Pulmonary artery endothelial cell (primary cell): ENCODE results near the gene DCUN1D4. TPM values are rescaled to one million over a fixed set of nuclear protein-coding genes. Genes with fewer than 3 reads are reported as not detected.

Experiments
- DNase-seq: peaks from one replicate; pipeline ENCODE4 v3.0.0-alpha.2; 2011; ENCODE audit warnings: low read depth, low spot score
- total RNA-seq: library from RNA; depleted of rRNA; stranded (reverse); fragments of >200 nt; gene quantifications from 2 replicates; pipeline ENCODE4 v1.2.3, GENCODE V29; 2014

Gene DCUN1D4
- total RNA-seq, 1 donor from 2014 or later: 29.7 TPM

DNA sequence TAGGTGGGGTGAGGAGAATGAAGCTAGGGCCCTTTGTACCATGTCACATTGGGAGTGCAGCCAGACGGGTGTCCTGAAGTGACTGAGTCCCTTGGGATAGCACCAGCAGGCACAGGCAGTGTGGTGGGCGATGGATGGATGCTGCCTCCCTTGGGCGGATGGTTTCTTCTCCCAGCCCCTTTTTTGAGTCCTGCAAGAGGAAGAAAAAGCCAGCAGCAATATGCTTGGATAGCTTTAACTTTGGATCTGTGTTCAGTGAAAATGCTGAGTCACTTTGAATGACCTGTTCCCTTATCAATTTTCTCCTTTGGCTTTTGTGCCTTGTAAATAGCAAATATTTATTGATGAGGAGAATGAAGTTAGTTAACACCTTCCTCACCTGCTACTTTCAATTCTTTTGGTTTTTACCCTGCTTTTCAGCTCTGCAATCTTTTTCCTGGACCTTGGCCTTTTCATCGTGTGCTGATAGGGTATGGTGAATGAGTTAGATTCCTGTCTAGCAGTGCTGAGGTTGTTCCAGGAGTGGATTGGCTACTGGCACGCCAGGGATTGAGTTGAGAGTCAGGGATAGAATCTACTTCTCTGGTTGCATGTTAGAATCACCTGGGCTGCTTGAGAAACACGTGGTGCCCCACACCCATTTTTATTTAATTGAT, 10.2 kb downstream of the DCUN1D4 start:
- DNase-seq: no peak

DNA sequence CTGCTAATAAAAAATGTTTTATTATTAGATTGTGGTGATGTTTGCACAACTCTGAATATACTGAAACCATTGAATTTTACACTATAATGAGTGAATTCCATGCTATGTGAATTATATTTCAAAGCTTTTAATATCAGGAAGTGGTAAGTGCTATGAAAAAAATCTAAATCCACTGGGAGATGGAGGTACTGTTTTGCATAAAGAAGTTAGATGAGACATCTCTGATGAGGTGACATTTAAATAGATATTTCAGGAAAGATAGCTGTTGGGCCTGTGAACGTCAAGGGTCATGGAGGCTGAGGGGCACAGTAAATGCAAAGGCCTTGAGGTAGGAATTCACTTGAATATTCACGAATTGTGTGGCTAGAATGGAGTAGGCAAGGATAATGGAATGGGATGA, 12.3 kb downstream of the DCUN1D4 start:
- DNase-seq: no peak

DNA sequence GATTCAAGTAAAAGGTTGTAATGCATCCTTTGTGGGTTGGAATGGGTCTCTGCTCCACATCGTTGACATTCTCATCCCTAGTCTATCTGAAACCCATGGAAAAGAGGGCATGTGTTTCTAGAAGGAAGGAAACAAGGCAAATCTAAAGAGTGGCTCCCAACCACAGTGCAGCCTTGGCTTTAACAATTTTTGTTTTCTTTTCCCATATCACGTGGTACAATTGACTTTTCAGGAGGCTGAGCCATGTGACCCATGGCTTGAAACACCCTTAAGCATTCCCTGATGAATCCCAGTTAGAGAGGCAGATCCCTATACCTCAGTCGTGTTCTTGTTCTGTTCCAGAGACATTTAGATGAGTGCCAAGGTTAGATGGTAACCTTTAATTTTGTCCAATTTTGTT, 12.8 kb downstream of the DCUN1D4 start:
- DNase-seq: no peak

DNA sequence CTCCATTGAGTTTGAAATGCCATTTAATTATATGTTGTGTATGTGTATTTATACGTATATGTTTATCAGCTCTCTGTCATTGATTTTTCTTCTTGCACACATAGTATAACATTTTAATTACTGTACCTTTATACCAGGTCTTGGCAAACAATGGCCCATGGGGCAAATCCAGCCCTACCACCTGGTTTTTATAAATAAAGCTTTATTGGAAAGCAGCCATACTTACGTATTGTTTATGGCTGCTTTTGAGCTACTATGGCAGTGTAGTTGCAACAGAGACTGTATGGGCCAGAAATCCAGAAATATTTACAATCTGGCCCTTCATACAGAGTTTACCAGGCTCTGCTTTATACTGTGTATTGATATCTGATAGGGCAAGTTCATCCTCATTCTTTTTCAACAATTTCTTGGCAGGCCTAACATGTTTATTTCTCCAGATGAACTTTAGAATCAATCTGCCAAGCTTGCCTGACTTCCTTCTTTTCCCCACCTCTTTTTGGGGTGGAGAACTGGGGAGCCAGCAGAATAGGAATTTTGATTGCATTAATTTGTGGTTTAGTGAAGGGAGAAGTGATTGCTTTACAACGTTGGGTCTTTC, 15.8 kb downstream of the DCUN1D4 start:
- no peak for DNase-seq

- DNase-seq: no peak
Observed at GRCh38 chr4:51859476-51860031, 16.6 kb downstream of the DCUN1D4 start.

DNA sequence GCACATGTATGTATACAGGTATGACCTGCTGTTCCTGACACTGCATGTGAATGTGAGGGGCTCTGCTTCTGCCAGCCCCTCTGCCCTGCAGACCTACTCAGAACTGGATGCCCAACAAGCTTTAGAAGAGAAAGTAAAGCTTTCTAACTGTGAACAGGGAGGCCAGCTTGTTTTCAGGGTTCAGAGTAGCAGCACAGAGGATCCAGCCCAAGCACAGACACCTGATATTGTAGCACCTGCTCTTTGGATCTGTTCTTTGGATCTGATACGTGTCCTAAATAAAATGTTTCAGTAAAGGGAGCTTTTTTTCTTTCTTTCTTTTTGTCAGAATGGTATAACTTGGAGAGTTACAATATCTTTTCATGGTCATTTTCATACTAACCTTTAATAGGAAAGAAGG, 19.2 kb downstream of the DCUN1D4 start:
- no peak for DNase-seq

GRCh38 chr4:51862781-51863180, 19.8 kb downstream of the DCUN1D4 start:
- DNase-seq: no peak

DNA sequence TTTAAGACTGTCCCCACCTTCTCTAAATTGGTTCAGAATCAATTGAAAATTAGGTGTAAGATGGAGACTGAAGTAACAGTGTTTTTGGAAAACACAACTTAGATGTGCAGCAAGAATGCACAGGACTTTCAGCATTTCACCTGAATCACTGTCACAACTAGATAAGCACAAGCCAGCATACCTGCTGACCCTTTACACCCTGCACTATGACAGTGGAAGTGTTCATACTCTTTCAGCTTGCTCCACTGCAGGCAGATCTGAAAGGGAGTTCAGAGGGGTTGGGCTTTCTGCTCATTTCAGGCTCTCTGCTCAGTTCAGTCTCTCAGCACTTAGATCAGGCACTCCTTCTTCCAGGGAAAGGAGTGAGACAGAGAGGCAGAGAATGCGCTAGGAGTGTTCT, 22.8 kb downstream of the DCUN1D4 start:
- DNase-seq: no peak

DNA sequence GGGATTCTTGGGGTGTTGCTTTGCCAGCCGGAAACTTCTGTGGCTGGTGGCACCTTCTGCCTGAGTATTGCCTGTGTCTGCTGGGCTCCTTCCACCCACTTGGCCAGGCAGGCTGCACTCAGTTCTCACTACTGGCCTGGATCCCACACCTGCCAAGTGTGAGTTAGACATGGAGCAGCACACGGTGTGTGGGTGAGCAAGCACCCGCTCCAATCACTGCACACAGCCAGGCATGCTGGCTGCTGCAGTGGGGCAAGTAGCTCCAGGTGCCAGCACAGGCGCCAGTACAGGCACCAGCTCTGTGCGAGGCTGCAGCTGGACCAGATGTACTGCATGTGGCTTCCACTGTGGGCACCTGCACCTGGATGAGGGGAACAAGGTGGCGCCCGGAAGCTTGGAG, 23.9 kb downstream of the DCUN1D4 start:
- DNase-seq: no peak

GRCh38 chr4:51867689-51868448, 24.9 kb downstream of the DCUN1D4 start:
- DNase-seq: no peak

- no peak for DNase-seq
Observed at GRCh38 chr4:51868449-51868847, 25.5 kb downstream of the DCUN1D4 start.

- DNase-seq: no peak
Observed at GRCh38 chr4:51870441-51871188, 27.7 kb downstream of the DCUN1D4 start.

GRCh38 chr4:51872283-51872997, 29.5 kb downstream of the DCUN1D4 start:
- DNase-seq: no peak

- DNase-seq: no peak
Observed at GRCh38 chr4:51874551-51874950, 31.6 kb downstream of the DCUN1D4 start.

- no peak for DNase-seq
Observed at GRCh38 chr4:51878431-51878830, 35.5 kb downstream of the DCUN1D4 start.

DNA sequence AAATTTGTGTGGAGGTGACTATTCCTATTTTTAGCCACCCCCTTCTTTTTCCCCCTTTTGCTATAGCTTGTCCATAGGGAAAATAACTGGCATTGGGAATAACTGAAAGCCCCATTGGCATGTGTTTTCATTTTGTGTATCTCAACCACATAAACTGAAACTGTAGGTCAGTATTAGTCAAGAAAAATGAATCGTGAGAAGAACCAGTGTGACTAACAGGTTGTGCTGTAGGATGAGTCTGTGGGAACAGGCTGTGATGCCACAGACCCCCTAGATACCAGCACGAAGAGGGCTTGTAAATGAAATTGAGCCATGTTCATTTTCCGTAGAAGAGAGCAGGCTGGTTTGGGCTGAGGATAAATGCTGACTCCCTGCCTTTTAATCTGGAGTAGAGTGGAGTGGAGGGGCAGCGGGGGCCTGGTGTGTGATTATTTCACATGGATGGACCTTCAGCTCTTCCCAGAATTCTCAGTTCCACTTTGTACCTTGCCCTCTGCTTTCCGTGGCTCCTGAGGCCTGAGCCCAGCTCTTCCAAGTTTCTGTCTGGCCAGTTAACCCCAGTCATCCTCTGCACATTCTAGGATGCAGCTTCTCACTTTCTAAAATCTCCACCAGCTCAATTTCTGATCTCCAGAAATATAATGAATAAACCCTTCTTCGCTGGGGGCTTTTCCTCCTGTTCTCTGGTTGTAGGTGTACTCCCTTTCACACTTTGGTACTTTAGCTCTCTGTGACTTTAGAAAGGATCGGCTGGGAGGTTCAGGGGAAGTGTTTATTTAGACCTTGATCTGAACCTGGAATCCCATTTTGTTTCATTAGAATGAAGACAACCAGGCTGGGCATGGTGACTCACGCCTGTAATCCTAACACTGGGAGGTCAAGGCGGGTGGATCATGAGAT, 37.3 kb downstream of the DCUN1D4 start:
- DNase-seq: no peak

DNA sequence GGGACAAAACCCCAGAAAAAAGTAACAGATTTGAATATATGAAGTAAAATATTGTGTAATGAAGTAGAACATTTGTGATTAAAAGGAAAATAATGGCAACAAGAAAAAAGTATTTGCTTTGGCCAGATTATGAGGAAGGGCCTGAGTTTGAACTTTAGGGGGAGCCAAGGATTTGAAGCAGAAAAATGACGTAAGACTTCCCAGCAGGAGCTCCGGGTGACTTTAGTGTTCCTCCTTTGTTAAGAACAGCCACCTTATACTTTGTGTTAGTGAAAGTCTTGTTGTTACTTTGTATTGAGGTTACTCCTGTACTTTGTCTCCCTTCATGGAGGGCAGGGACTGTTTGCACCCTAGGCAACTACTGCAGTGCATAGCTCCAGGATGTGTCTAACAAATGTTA, 41.1 kb downstream of the DCUN1D4 start:
- DNase-seq: no peak

- no peak for DNase-seq
Observed at GRCh38 chr4:51884606-51885005, 41.7 kb downstream of the DCUN1D4 start.

- no peak for DNase-seq
Observed at GRCh38 chr4:51885363-51885762, 42.4 kb downstream of the DCUN1D4 start.

DNA sequence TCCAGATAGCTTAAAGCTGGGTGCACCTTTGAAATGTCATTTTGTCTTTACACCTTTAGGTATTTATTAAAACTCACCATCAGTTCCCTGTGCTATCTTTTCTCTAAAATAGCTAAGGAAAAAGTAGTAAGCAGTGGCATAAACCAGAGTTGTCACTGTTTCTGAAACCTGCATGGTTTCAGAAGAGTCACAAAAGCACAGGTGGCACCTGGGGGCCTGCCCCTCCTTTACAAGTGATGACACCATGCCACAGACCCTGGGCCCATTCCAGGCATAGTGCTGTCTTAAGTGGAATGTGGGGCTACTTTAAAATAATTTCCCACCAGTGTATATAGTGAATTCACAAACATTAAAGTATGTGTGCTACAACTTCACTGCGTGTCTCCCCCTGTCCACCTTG, 47.8 kb downstream of the DCUN1D4 start:
- DNase-seq: no peak
